Lung (tissue), 12 donors: ENCODE measurements around the gene TMOD2. TPM values are rescaled to one million over a fixed set of nuclear protein-coding genes. Genes with fewer than 3 reads are reported as not detected.

Source experiments
- ATAC-seq: fragments of 200-7000 bp; cut with Tn5 transposase; one replicate; pipeline ENCODE4 v1.9.1; 2020; ENCODE audit warnings: moderate number of reproducible peaks; ENCODE audit not compliant: insufficient read depth, low FRiP score
- DNase-seq, 3 donors: peaks; one replicate each; pipeline ENCODE4 v3.0.0-alpha.2; 2013 to 2017
- H3K27ac ChIP-seq, 2 donors: one replicate each; pipeline ENCODE4 v1.5.1; 2013; ENCODE audit warnings: mild to moderate bottlenecking in 2 of 2, moderate library complexity in 2 of 2, control low read depth in 1 of 2, inconsistent platforms in 1 of 2, low read depth in 1 of 2, low read length in 1 of 2
- H3K27me3 ChIP-seq, 3 donors: one replicate each; pipeline ENCODE4 v1.5.1; 2013; ENCODE audit warnings: low read length in 2 of 3; ENCODE audit not compliant: control insufficient read depth in 3 of 3, insufficient read depth in 3 of 3
- H3K36me3 ChIP-seq, 4 donors: one replicate each; pipeline ENCODE4 v1.5.1; 2013; ENCODE audit warnings: low read length in 4 of 4, mild to moderate bottlenecking in 1 of 4, moderate library complexity in 1 of 4; ENCODE audit not compliant: control insufficient read depth in 4 of 4, insufficient read depth in 4 of 4
- H3K4me1 ChIP-seq, 5 donors: one replicate each; pipeline ENCODE4 v1.5.1; 2013; ENCODE audit warnings: low read length in 5 of 5, mild to moderate bottlenecking in 2 of 5, moderate library complexity in 1 of 5; ENCODE audit not compliant: control insufficient read depth in 5 of 5, insufficient read depth in 5 of 5
- H3K4me3 ChIP-seq: one replicate; pipeline ENCODE4 v1.5.1; 2013; ENCODE audit warnings: mild to moderate bottlenecking, control low read depth, moderate library complexity
- H3K9ac ChIP-seq, 2 donors: one replicate each; pipeline ENCODE4 v1.5.1; 2013; ENCODE audit warnings: low read length in 2 of 2, control low read depth in 1 of 2; ENCODE audit not compliant: insufficient read depth in 1 of 2
- H3K9me3 ChIP-seq, 4 donors: one replicate each; pipeline ENCODE4 v1.5.1; 2013; ENCODE audit warnings: low read length in 3 of 4, mild to moderate bottlenecking in 1 of 4, moderate library complexity in 1 of 4; ENCODE audit not compliant: control insufficient read depth in 4 of 4, insufficient read depth in 3 of 4
- CTCF ChIP-seq: IDR thresholded peaks from 2 replicates; pipeline ENCODE4 v1.5.1; 2012; ENCODE audit warnings: mild to moderate bottlenecking; ENCODE audit errors: control extremely low read depth, extremely low read depth
- WGBS, 2 donors: extraction: QIAGEN DNeasy Blood & Tissue Kit; methylation state at CpG; one replicate each; pipeline ENCODE4 v1.1.7; 2013; 5-methylcytosine and 5-hydroxymethylcytosine counted together
- polyA plus RNA-seq, 2 donors: library from polyadenylated mRNA; stranded (reverse); fragments of 200-250 nt; gene quantifications; one replicate each; pipeline ENCODE4 v1.2.1, GENCODE V29; 2013
- total RNA-seq, 2 donors: library from RNA; depleted of rRNA in 1 of 2; stranded (reverse); fragments of >200 nt in 1 of 2; gene quantifications; one replicate each; pipeline ENCODE4 v1.2.1, GENCODE V29; 2014 to 2021
- donor health status: control.
- donor health status: control.
- donor health status: Bipolar disorder and iron deficiency.
- donor health status: healthy.
- donor health status: DM: yes; HTN: yes; CAD: no.

TMOD2 gene
- total and polyA plus RNA-seq, 4 donors, result 1.5 to 10.4 (median 5.8) TPM

DNA sequence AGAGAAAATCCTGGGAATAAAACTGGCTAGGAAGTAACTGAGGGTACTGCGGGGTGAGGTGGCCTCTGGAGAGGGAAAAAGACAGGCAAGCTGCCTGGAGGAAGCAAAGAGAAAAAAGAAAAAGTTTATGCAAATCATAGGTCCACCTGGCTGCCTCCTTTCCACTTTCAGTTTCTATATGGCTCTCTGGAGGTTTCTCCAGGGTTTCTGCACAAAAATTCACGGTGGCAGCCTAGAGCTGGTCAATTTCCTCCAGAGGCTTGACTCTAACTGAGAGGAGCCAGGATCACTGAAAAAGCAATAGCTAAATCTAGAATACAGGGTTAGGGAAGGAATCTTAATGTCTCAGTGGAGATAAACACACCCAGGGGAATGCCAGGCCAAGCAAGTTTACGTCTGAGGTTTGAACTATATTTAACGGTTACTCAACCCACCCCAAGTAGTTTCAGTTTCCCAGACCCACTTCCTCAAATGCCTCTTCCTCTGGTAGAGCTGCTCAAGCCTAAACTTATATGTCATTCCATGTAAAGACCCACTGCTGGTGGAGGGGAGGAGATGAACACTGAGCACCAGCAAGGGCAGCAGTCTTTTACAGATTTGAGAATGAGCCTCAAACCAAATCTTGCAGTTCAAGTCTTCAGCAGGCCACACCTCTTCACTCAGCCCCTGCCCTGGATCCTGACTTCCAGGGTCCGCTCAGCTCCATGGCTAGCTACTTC lies 19.7 kb upstream of the TMOD2 start:
- 15 to 17% methylated on average over 5 of the region's 5 CpGs for WGBS, 2 donors
- TF ChIP-seq CTCF, result no peak
- peaks cover 0 to 17% (median 9%) of the 10 kb centered on the region in 5 donors for H3K4me1 ChIP-seq
- H3K36me3 ChIP-seq, result no peaks in the 10 kb centered on the region
- no peaks in the 10 kb centered on the region for H3K9me3 ChIP-seq
- peak overlapping the region; percentile 53 to 95 for H3K27ac ChIP-seq
- peak in 2 of 3 donors; percentile 46 to 51 for DNase-seq
- H3K27me3 ChIP-seq, result peaks cover 0 to 5% (median 3%) of the 10 kb centered on the region in 3 donors
- peak; percentile 92 for ATAC-seq
- H3K9ac ChIP-seq, result no peak overlapping the region
- H3K4me3 ChIP-seq, result no peak overlapping the region

GRCh38 chr15:51732646-51733045 lies 18.8 kb upstream of the TMOD2 start:
- H3K9me3 ChIP-seq, result no peaks in the 10 kb centered on the region
- peaks cover 0 to 5% (median 3%) of the 10 kb centered on the region in 3 donors for H3K27me3 ChIP-seq
- no peak overlapping the region for H3K4me3 ChIP-seq
- H3K27ac ChIP-seq, result no peak overlapping the region
- 44 to 63% methylated on average over 2 of the region's 2 CpGs for WGBS, 2 donors
- H3K36me3 ChIP-seq, result no peaks in the 10 kb centered on the region
- DNase-seq (no peak), ATAC-seq (no peak)
- no peak overlapping the region for H3K9ac ChIP-seq
- peaks cover 0 to 12% (median 6%) of the 10 kb centered on the region in 5 donors for H3K4me1 ChIP-seq
- no peak for TF ChIP-seq CTCF

GRCh38 chr15:51735228-51736010 lies 16.0 kb upstream of the TMOD2 start:
- Histone ChIP-seq H3K4me1 (peaks cover 0 to 18% (median 6%) of the 10 kb centered on the region in 5 donors), H3K27ac (no peak overlapping the region)

More at GRCh38 chr15:51735228-51736010, 16.0 kb upstream of the TMOD2 start:
- H3K4me3 ChIP-seq, result no peak overlapping the region
- H3K9ac ChIP-seq, result no peak overlapping the region
- no peak for TF ChIP-seq CTCF
- no peaks in the 10 kb centered on the region for H3K9me3 ChIP-seq
- no peaks in the 10 kb centered on the region for H3K36me3 ChIP-seq
- DNase-seq (no peak), ATAC-seq (no peak)
- WGBS, 2 donors, result 32 to 51% methylated on average over 5 of the region's 5 CpGs
- H3K27me3 ChIP-seq, result peaks cover 0 to 5% (median 3%) of the 10 kb centered on the region in 3 donors
